Endothelial cell of umbilical vein (primary cell): Measurements from ENCODE around the gene FHOD1. TPM values are rescaled to one million over a fixed set of nuclear protein-coding genes. Genes with fewer than 3 reads are reported as not detected.

Source experiments
- BruUV-seq: library from RNA; stranded (reverse); fragments of 400-500 nt; replicated peaks from 2 replicates; lab custom pipeline; 2021; lab: Mats Ljungman, UMichigan
- CTCF ChIA-PET: fragments of 300-600, 350-600 bp; sonication (Branson Sonifier 250); formaldehyde crosslinking; loops from one replicate; lab custom pipeline; 2021; ENCODE audit warnings: antibody characterized with exemption, inconsistent platforms; lab: Charles Lee
- POLR2A ChIA-PET: fragments of 300-600, 350-600 bp; sonication (Branson Sonifier 250); formaldehyde crosslinking; loops from one replicate; lab custom pipeline; 2021; ENCODE audit warnings: antibody characterized with exemption, inconsistent platforms; lab: Charles Lee
- DNase-seq: peaks from one replicate; pipeline ENCODE4 v3.0.0-alpha.2; 2011; ENCODE audit warnings: low read depth, low spot score
- FAIRE-seq: peaks from 2 replicates; lab custom pipeline; 2011; peaks lifted over from hg19 to GRCh38; lab: Jason Lieb, UNC
- H2AFZ ChIP-seq: 2 replicates; pipeline ENCODE4 v1.6.0; 2012; ENCODE audit warnings: low read depth, low read length, control low read depth, inconsistent platforms
- H3K27ac ChIP-seq: 2 replicates; pipeline ENCODE4 v1.5.1; 2011; ENCODE audit warnings: low read depth, mild to moderate bottlenecking, control low read depth, low read length, moderate library complexity; ENCODE audit not compliant: insufficient read depth
- H3K27me3 ChIP-seq, 2 experiments: 2 replicates each; pipeline versions ENCODE4 v1.6.0 to v1.6.1; 2011; ENCODE audit warnings: low read length in 2 of 2, mixed read lengths in 1 of 2; ENCODE audit not compliant: control insufficient read depth in 2 of 2, insufficient read depth in 2 of 2
- H3K36me3 ChIP-seq, 2 experiments: 2 replicates in 1 of 2; 3 replicates in 1 of 2; pipeline ENCODE4 v1.5.1; 2011; ENCODE audit warnings: low read length in 2 of 2, mild to moderate bottlenecking in 1 of 2, moderate library complexity in 1 of 2; ENCODE audit not compliant: control insufficient read depth in 2 of 2, insufficient read depth in 2 of 2; ENCODE audit errors: extremely low read depth in 1 of 2
- H3K4me1 ChIP-seq: 3 replicates; pipeline ENCODE4 v1.5.1; 2011; ENCODE audit warnings: mild to moderate bottlenecking, low read length; ENCODE audit not compliant: control insufficient read depth, insufficient read depth; ENCODE audit errors: extremely low read depth
- H3K4me2 ChIP-seq: 2 replicates; pipeline ENCODE4 v1.6.1; 2011; ENCODE audit warnings: low read length, control low read depth, mixed read lengths; ENCODE audit not compliant: insufficient read depth
- H3K4me3 ChIP-seq, 3 experiments: fragments of 200-600 bp in 1 of 3; sonication (generic), shearing (Covaris generic) in 1 of 3; replicated peaks in 1 of 3; 2 replicates each; pipeline ENCODE4 v1.5.1; 2011 to 2016; ENCODE audit warnings: control low read depth in 3 of 3, low read length in 3 of 3, mild to moderate bottlenecking in 2 of 3, inconsistent platforms in 1 of 3, low read depth in 1 of 3, moderate library complexity in 1 of 3; ENCODE audit not compliant: insufficient read depth in 1 of 3
- H3K79me2 ChIP-seq: 2 replicates; pipeline ENCODE4 v1.6.0; 2012; ENCODE audit warnings: low read length, inconsistent platforms; ENCODE audit not compliant: control insufficient read depth, insufficient read depth
- H3K9ac ChIP-seq: replicated peaks from 2 replicates; pipeline ENCODE3; 2011; ENCODE audit warnings: low read length, control low read depth; ENCODE audit not compliant: insufficient read depth; ENCODE audit errors: extremely low read depth
- H3K9me1 ChIP-seq: replicated peaks from 3 replicates; pipeline ENCODE4 v1.6.0; 2011; ENCODE audit warnings: mild to moderate bottlenecking, low read length; ENCODE audit not compliant: control insufficient read depth, insufficient read depth; ENCODE audit errors: extremely low read depth
- H3K9me3 ChIP-seq: replicated peaks from 2 replicates; pipeline ENCODE4 v1.5.1; 2012; ENCODE audit warnings: low read length, inconsistent platforms; ENCODE audit not compliant: control insufficient read depth, insufficient read depth
- H4K20me1 ChIP-seq: replicated peaks from 2 replicates; pipeline ENCODE3; 2011; ENCODE audit warnings: mild to moderate bottlenecking, low read length; ENCODE audit not compliant: control insufficient read depth, insufficient read depth; ENCODE audit errors: extremely low read depth
- EZH2 ChIP-seq: IDR thresholded peaks from 2 replicates; pipeline ENCODE4 v1.6.1; 2012; ENCODE audit warnings: borderline replicate concordance, low read depth, mild to moderate bottlenecking, moderate library complexity, low read length, inconsistent platforms; ENCODE audit not compliant: severe bottlenecking
- FOS ChIP-seq: IDR thresholded peaks from 2 replicates; pipeline ENCODE4 v1.6.1; 2011; ENCODE audit warnings: mild to moderate bottlenecking, low read length, moderate library complexity, borderline replicate concordance; ENCODE audit not compliant: insufficient read depth
- GATA2 ChIP-seq: IDR thresholded peaks from 2 replicates; pipeline ENCODE4 v1.7.0; 2011; ENCODE audit warnings: low read depth, mild to moderate bottlenecking, moderate library complexity, mixed read lengths, low read length; ENCODE audit not compliant: insufficient read length, insufficient read depth
- JUN ChIP-seq: IDR thresholded peaks from 2 replicates; pipeline ENCODE4 v1.6.1; 2011; ENCODE audit warnings: borderline replicate concordance, low read depth; ENCODE audit not compliant: insufficient read length, insufficient read depth
- MAX ChIP-seq: IDR thresholded peaks from 2 replicates; pipeline ENCODE4 v1.6.1; 2011; ENCODE audit not compliant: insufficient read depth, insufficient read length
- MYC ChIP-seq: IDR thresholded peaks from one replicate; pipeline ENCODE4 v1.6.1; 2011; ENCODE audit warnings: mild to moderate bottlenecking, low read depth, low read length
- POLR2A ChIP-seq: IDR thresholded peaks from 2 replicates; pipeline ENCODE4 v1.6.1; 2012; ENCODE audit warnings: low read depth, mild to moderate bottlenecking, control low read depth, low read length
- POLR2AphosphoS5 ChIP-seq: IDR thresholded peaks from 2 replicates; pipeline ENCODE4 v1.6.1; 2012; ENCODE audit warnings: low read depth, mild to moderate bottlenecking, control low read depth, low read length, moderate library complexity; ENCODE audit not compliant: insufficient read depth
- dilution Hi-C: fragments of 300-500 bp; cut with MboI; formaldehyde crosslinking; loops from one replicate; pipeline ENCODE4 v1.15.0; 2019; ENCODE audit warnings: low sequenced_read_pairs; ENCODE audit not compliant: extremely low pct_ligation_motif_present
- intact Hi-C: fragments of 100-400 bp; cut with micrococcal nuclease; formaldehyde crosslinking; loops from one replicate; pipeline ENCODE4 v1.10.0; 2022
- polyA plus RNA-seq, 4 experiments: library from polyadenylated mRNA; depleted of rRNA in 3 of 4; stranded (reverse) in 3 of 4; unstranded in 1 of 4; fragments of >200 nt; gene quantifications; 2 replicates each; pipeline versions ENCODE4 v1.2.1 to v1.2.3, GENCODE V29; 2011 to 2012; ENCODE audit warnings: missing spikeins in 1 of 4
- total RNA-seq: library from RNA; stranded (reverse); gene quantifications from 2 replicates; pipeline ENCODE4 v1.2.3, GENCODE V29; 2021
- TF ChIP-seq, protein P1 (sequence below), 2 donors: IDR thresholded peaks; 1 replicate in 1 of 2; 2 replicates in 1 of 2; pipeline ENCODE4 v1.5.1; 2011; ENCODE audit warnings: low read length in 2 of 2, mild to moderate bottlenecking in 2 of 2, moderate library complexity in 2 of 2, control low read depth in 1 of 2, inconsistent platforms in 1 of 2, low read depth in 1 of 2; ENCODE audit not compliant: insufficient read depth in 1 of 2; ENCODE audit errors: extremely low read depth in 1 of 2

Gene FHOD1
- total and polyA plus RNA-seq, 2 donors (not counting 3 experiments of a cell fraction or from before 2014, with no cell fraction given), result 63.6 to 124 TPM

GRCh38 chr16:67255553-67256221 is 8.4 kb upstream of the FHOD1 start:
- H3K27ac ChIP-seq, result no peak overlapping the region
- no peak for FAIRE-seq
- no peak overlapping the region for H3K4me3 ChIP-seq
- ChIA-PET CTCF (no interaction called here), POLR2A (no interaction called here)
- no peaks in the 10 kb centered on the region for H4K20me1 ChIP-seq
- TF ChIP-seq, protein P1, sequence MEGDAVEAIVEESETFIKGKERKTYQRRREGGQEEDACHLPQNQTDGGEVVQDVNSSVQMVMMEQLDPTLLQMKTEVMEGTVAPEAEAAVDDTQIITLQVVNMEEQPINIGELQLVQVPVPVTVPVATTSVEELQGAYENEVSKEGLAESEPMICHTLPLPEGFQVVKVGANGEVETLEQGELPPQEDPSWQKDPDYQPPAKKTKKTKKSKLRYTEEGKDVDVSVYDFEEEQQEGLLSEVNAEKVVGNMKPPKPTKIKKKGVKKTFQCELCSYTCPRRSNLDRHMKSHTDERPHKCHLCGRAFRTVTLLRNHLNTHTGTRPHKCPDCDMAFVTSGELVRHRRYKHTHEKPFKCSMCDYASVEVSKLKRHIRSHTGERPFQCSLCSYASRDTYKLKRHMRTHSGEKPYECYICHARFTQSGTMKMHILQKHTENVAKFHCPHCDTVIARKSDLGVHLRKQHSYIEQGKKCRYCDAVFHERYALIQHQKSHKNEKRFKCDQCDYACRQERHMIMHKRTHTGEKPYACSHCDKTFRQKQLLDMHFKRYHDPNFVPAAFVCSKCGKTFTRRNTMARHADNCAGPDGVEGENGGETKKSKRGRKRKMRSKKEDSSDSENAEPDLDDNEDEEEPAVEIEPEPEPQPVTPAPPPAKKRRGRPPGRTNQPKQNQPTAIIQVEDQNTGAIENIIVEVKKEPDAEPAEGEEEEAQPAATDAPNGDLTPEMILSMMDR (IDR thresholded peaks at IDR 0.05; ENCODE audit: extremely low read depth in 1 of 2, insufficient read depth in 1 of 2, low read depth in 1 of 2, low read length in 2 of 2), result no peak
- TF ChIP-seq MYC, result no peak
- TF ChIP-seq GATA2, result no peak
- no peak for TF ChIP-seq POLR2A
- no peak for TF ChIP-seq EZH2
- no peak for TF ChIP-seq MAX
- no peak for TF ChIP-seq POLR2AphosphoS5
- no peak for TF ChIP-seq JUN
- no peak for TF ChIP-seq FOS
- peaks cover 4% of the 10 kb centered on the region for H3K4me1 ChIP-seq
- dilution Hi-C loops, result no loop called here
- H3K27me3 ChIP-seq, result no peaks in the 10 kb centered on the region
- H2AFZ ChIP-seq, result no peak overlapping the region
- H3K36me3 ChIP-seq, result no peaks in the 10 kb centered on the region
- H3K9ac ChIP-seq, result no peak overlapping the region
- no peak for DNase-seq
- H3K79me2 ChIP-seq, result no peaks in the 10 kb centered on the region
- no TSS peak for BruUV-seq
- intact Hi-C loops, result no loop called here
- no peak overlapping the region for H3K4me2 ChIP-seq
- H3K9me1 ChIP-seq, result no peaks in the 10 kb centered on the region
- no peaks in the 10 kb centered on the region for H3K9me3 ChIP-seq
